Measurements from ENCODE around the gene SLC25A13. TPM values are rescaled to one million over a fixed set of nuclear protein-coding genes. Genes with fewer than 3 reads are reported as not detected.

Gene SLC25A13
- polyA plus RNA-seq, 1 of the 3 experiments (the other 2 are of a cell fraction): 16.0 TPM

DNA sequence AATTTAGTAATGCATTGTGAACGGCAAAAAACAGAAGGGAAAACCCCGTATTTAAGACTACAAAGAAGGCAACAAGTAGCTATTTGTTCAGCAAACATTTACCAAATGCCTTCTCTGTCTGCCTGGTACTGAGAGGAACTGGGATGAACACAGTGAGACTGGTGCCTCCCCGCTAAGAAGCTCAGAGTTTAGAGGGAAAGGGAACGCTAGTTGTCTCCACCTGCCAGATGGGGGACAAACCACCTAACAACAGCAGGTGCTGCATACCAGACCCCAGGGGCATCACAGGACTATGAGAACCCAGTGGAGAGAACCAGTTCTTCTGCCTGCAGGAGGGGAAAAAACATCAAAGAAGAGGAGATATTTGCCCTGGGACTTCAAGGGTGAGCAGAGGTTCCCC lies 147.1 kb downstream of the SLC25A13 start:
- WGBS (ENCODE audit: low lambda C conversion rate): 98% methylated on average over 4 of the region's 4 CpGs
- CTCF ChIA-PET: interaction anchor here (1.0 kb wide), 1 partner anchor 99 kb away, joined by 3 read pairs; no protein-coding TSS in a partner anchor

DNA sequence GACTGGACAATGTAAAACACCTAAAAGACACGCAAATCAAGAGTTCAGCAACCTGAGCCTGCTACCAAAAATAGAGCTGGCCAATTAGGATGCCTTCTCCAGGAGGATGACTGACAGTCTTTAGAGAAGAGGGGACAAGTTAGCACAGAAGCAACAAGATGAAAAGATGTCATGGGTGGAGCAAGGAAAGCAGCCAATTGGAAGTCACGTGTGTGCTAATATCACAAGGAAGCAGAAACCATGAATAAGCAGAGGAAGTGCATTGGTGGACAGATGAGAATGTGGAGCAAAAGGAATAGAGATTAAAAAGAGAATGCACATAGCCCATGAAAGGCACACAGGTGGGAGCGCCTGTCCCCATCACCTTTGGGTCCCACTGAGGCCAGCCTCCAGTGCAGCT lies 148.1 kb downstream of the SLC25A13 start:
- DNase-seq: no peak
- H3K9me3 ChIP-seq: no peaks in the 10 kb centered on the region
- H3K4me3 ChIP-seq (ENCODE audit: low read depth in 2 of 2, low read length in 1 of 2): no peak overlapping the region
- no peak overlapping the region for H3K9ac ChIP-seq
- TF ChIP-seq USF2 (IDR thresholded peaks at IDR 0.05; ENCODE audit: borderline replicate concordance, low read depth, low read length) (no peak), SMC3 (IDR thresholded peaks at IDR 0.05; ENCODE audit: low read depth, low read length) (no peak)
- CTCF ChIA-PET: interaction anchor here (1.0 kb wide), 2 partner anchors 98 to 108 kb away, joined by 3 read pairs; no protein-coding TSS in a partner anchor
- H3K27ac ChIP-seq (ENCODE audit: low read depth in 2 of 2, low read length in 1 of 2): no peak overlapping the region
- no peaks in the 10 kb centered on the region for H3K79me2 ChIP-seq (ENCODE audit: insufficient read depth)
- POLR2A ChIA-PET: no interaction called here
- WGBS (ENCODE audit: low lambda C conversion rate): 97% methylated on average over 3 of the region's 3 CpGs
- H3K9me2 ChIP-seq: no peaks in the 10 kb centered on the region
- peaks cover 0 to 3% of the 10 kb centered on the region in 2 experiments; a peak in 2 of 4 replicates for H3K4me1 ChIP-seq (ENCODE audit: control insufficient read depth in 1 of 2, insufficient read depth in 2 of 2, low read depth in 1 of 2, low read length in 1 of 2)
- peaks cover 39 to 54% of the 10 kb centered on the region in 2 experiments for H3K36me3 ChIP-seq (replicated peaks in 1 of 2; ENCODE audit: control insufficient read depth in 1 of 2, insufficient read depth in 2 of 2, low read length in 1 of 2)
- H4K20me1 ChIP-seq (ENCODE audit: insufficient read depth): no peaks in the 10 kb centered on the region
- H3F3A ChIP-seq (replicated peaks; ENCODE audit: insufficient read depth): no peaks in the 10 kb centered on the region
- H3K4me2 ChIP-seq: no peak overlapping the region
- no peaks in the 10 kb centered on the region for H3K27me3 ChIP-seq (ENCODE audit: insufficient read depth)
- no peak overlapping the region for H2AFZ ChIP-seq (ENCODE audit: low read depth)

More for the DNA sequence above, 147.1 kb downstream of the SLC25A13 start:
- DNase-seq: no peak
- H3K36me3 ChIP-seq (replicated peaks in 1 of 2; ENCODE audit: control insufficient read depth in 1 of 2, insufficient read depth in 2 of 2, low read length in 1 of 2): peaks cover 32 to 54% of the 10 kb centered on the region in 2 experiments
- H3K27me3 ChIP-seq (ENCODE audit: insufficient read depth): no peaks in the 10 kb centered on the region
- no peaks in the 10 kb centered on the region for H3F3A ChIP-seq (replicated peaks; ENCODE audit: insufficient read depth)
- H3K79me2 ChIP-seq (ENCODE audit: insufficient read depth): no peaks in the 10 kb centered on the region
- H2AFZ ChIP-seq (ENCODE audit: low read depth): no peak overlapping the region
- no peak overlapping the region for H3K4me3 ChIP-seq (ENCODE audit: low read depth in 2 of 2, low read length in 1 of 2)
- H3K9me3 ChIP-seq: no peaks in the 10 kb centered on the region
- peaks cover 0 to 4% of the 10 kb centered on the region in 2 experiments; a peak in 2 of 4 replicates for H3K4me1 ChIP-seq (ENCODE audit: control insufficient read depth in 1 of 2, insufficient read depth in 2 of 2, low read depth in 1 of 2, low read length in 1 of 2)
- POLR2A ChIA-PET: no interaction called here
- no peak overlapping the region for H3K4me2 ChIP-seq
- H3K9ac ChIP-seq: no peak overlapping the region
- no peak overlapping the region for H3K27ac ChIP-seq (ENCODE audit: low read depth in 2 of 2, low read length in 1 of 2)
- no peak for TF ChIP-seq NRF1 (IDR thresholded peaks at IDR 0.05; ENCODE audit: low read depth, low read length)
- TF ChIP-seq USF2 (IDR thresholded peaks at IDR 0.05; ENCODE audit: borderline replicate concordance, low read depth, low read length): no peak
- TF ChIP-seq SMC3 (IDR thresholded peaks at IDR 0.05; ENCODE audit: low read depth, low read length): no peak
- TF ChIP-seq CTCF (IDR thresholded peaks at IDR 0.05): no peak
- no peak for TF ChIP-seq MXI1 (IDR thresholded peaks at IDR 0.05; ENCODE audit: low read depth, low read length)
- TF ChIP-seq EP300 (IDR thresholded peaks at IDR 0.05; ENCODE audit: borderline replicate concordance in 1 of 2, low read depth in 1 of 2, low read length in 1 of 2): no peak
- no peak for TF ChIP-seq CHD2 (IDR thresholded peaks at IDR 0.05; ENCODE audit: low read length, partially characterized antibody)
- no peak for TF ChIP-seq RCOR1 (IDR thresholded peaks at IDR 0.05; ENCODE audit: low read length)
- no peak for TF ChIP-seq TEAD4 (IDR thresholded peaks at IDR 0.05; ENCODE audit: borderline replicate concordance, insufficient read depth)
- TF ChIP-seq RXRA (IDR thresholded peaks at IDR 0.05; ENCODE audit: borderline replicate concordance, low read depth): no peak
- no peak for TF ChIP-seq FOXM1 (IDR thresholded peaks at IDR 0.05; ENCODE audit: low read depth)
- TF ChIP-seq MAX (IDR thresholded peaks at IDR 0.05; ENCODE audit: low read depth): no peak
- no peak for TF ChIP-seq ELF1 (IDR thresholded peaks at IDR 0.05)
- H4K20me1 ChIP-seq (ENCODE audit: insufficient read depth): no peaks in the 10 kb centered on the region
- no peaks in the 10 kb centered on the region for H3K9me2 ChIP-seq
